Measurements from ENCODE around the gene CNTLN. TPM values are rescaled to one million over a fixed set of nuclear protein-coding genes. Genes with fewer than 3 reads are reported as not detected.

The CNTLN gene, protein sequence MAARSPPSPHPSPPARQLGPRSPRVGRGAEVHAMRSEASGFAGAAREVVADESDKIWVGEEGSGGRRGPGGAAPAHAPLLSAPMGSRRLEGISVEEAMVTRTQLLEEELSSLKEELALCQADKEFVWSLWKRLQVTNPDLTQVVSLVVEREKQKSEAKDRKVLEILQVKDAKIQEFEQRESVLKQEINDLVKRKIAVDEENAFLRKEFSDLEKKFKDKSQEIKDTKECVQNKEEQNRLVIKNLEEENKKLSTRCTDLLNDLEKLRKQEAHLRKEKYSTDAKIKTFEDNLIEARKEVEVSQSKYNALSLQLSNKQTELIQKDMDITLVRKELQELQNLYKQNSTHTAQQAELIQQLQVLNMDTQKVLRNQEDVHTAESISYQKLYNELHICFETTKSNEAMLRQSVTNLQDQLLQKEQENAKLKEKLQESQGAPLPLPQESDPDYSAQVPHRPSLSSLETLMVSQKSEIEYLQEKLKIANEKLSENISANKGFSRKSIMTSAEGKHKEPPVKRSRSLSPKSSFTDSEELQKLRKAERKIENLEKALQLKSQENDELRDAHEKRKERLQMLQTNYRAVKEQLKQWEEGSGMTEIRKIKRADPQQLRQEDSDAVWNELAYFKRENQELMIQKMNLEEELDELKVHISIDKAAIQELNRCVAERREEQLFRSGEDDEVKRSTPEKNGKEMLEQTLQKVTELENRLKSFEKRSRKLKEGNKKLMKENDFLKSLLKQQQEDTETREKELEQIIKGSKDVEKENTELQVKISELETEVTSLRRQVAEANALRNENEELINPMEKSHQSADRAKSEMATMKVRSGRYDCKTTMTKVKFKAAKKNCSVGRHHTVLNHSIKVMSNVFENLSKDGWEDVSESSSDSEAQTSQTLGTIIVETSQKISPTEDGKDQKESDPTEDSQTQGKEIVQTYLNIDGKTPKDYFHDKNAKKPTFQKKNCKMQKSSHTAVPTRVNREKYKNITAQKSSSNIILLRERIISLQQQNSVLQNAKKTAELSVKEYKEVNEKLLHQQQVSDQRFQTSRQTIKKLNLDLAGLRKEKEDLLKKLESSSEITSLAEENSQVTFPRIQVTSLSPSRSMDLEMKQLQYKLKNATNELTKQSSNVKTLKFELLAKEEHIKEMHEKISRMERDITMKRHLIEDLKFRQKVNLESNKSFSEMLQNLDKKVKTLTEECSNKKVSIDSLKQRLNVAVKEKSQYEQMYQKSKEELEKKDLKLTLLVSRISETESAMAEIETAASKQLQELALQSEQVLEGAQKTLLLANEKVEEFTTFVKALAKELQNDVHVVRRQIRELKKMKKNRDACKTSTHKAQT (N-terminal part only)
- total RNA-seq (10 to 100 TPM in 1 of 2 donors, 1 to 10 TPM in 1; 5.4 to 30.3 TPM), polyA plus RNA-seq (1 to 10 TPM; 2.1 to 2.7 TPM)
- long read RNA-seq, donor 1, full-length matches to known transcripts, result 1 of 7 reads
- long read RNA-seq, donor 1, partial matches to known transcripts, result 6 of 7 reads
- long read RNA-seq, donor 1, other reads (novel, unspliced or antisense), result 0 of 7 reads
- long read RNA-seq, donor 2, full-length matches to known transcripts, result 1 of 1 reads
- long read RNA-seq, donor 2, partial matches to known transcripts, result 0 of 1 reads
- long read RNA-seq, donor 2, other reads (novel, unspliced or antisense), result 0 of 1 reads
- long read RNA-seq, donor 3, full-length matches to known transcripts, result 1 of 1 reads
- long read RNA-seq, donor 3, partial matches to known transcripts, result 0 of 1 reads
- long read RNA-seq, donor 3, other reads (novel, unspliced or antisense), result 0 of 1 reads
- long read RNA-seq, donor 4, result 0 reads
- long read RNA-seq, donor 5, full-length matches to known transcripts, result 1 of 6 reads
- long read RNA-seq, donor 5, partial matches to known transcripts, result 5 of 6 reads
- long read RNA-seq, donor 5, other reads (novel, unspliced or antisense), result 0 of 6 reads

DNA sequence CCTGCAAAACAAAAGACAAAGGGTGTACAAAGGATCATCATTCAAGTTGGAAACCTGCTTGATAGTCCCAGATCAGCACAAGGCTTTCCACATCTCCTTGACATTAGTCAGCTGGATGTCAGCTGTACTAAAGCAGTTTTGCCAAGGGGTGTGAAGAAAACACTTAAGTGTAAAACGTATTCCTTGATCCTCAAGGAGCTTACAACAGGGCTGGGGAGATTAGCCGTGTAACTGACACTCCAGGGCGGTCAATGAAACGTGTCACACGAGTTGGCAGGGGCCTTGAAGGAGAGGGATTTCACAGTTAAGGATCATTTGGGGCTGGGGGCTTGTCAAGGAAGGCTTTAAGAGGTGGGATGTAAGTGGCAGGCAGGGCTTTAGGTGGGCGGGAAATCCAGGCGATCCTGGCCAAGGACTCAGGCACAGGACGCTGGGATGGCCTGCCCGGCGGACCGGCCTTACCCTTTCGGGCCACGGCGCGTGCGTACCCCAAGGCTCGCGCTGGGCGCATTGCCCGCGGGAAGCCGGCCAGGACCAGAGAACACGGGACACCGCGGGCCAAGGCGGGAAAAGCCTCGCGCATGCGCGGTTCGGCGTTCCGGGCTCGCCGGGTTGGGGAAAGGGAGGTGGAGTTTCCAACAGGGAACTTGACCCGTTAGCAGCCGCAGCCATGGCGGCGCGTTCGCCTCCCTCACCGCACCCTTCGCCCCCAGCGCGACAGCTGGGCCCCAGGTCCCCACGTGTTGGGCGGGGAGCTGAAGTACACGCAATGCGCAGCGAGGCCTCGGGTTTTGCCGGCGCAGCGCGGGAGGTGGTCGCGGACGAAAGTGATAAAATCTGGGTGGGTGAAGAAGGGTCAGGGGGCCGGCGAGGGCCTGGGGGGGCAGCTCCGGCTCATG is at the start of gene CNTLN:
Gene CNTLN, plus strand, starts transcription at position 645 of the 899 bp plus-strand sequence. Its CDS starts 26 bp downstream, at position 671.
- Histone ChIP-seq H3K27ac (ENCODE audit: low read depth in 1 of 2, low read length in 1 of 2) (peak within 1 kb of the TSS; percentile 83 to 92), H3K36me3 (ENCODE audit: control insufficient read depth in 4 of 4, insufficient read depth in 4 of 4, low read length in 4 of 4) (peaks cover 0 to 2% (median 0%) of the 10 kb centered on the region in 4 donors), H3K4me1 (ENCODE audit: control insufficient read depth in 5 of 5, insufficient read depth in 5 of 5, low read length in 5 of 5) (peaks cover 0 to 18% (median 7%) of the 10 kb centered on the region in 5 donors), H3K9ac (ENCODE audit: insufficient read depth in 1 of 2, low read length in 2 of 2) (peak within 1 kb of the TSS; percentile 69 to 88), H3K9me3 (ENCODE audit: control insufficient read depth in 4 of 4, insufficient read depth in 3 of 4, low read length in 3 of 4) (no peaks in the 10 kb centered on the region), H3K4me3 (peak within 1 kb of the TSS; percentile 96), H3K27me3 (ENCODE audit: control insufficient read depth in 3 of 3, insufficient read depth in 3 of 3, low read length in 2 of 3) (no peaks in the 10 kb centered on the region)
- 3 to 4% methylated on average over 54 to 61 of the region's 61 CpGs for WGBS, 2 donors
- peak; percentile 98 to 99 (median 98) for DNase-seq
- peak; percentile 96 for ATAC-seq (ENCODE audit: insufficient read depth, low FRiP score)
- TF ChIP-seq, protein P1, sequence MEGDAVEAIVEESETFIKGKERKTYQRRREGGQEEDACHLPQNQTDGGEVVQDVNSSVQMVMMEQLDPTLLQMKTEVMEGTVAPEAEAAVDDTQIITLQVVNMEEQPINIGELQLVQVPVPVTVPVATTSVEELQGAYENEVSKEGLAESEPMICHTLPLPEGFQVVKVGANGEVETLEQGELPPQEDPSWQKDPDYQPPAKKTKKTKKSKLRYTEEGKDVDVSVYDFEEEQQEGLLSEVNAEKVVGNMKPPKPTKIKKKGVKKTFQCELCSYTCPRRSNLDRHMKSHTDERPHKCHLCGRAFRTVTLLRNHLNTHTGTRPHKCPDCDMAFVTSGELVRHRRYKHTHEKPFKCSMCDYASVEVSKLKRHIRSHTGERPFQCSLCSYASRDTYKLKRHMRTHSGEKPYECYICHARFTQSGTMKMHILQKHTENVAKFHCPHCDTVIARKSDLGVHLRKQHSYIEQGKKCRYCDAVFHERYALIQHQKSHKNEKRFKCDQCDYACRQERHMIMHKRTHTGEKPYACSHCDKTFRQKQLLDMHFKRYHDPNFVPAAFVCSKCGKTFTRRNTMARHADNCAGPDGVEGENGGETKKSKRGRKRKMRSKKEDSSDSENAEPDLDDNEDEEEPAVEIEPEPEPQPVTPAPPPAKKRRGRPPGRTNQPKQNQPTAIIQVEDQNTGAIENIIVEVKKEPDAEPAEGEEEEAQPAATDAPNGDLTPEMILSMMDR (IDR thresholded peaks at IDR 0.05; ENCODE audit: control extremely low read depth, extremely low read depth), result no peak

DNA sequence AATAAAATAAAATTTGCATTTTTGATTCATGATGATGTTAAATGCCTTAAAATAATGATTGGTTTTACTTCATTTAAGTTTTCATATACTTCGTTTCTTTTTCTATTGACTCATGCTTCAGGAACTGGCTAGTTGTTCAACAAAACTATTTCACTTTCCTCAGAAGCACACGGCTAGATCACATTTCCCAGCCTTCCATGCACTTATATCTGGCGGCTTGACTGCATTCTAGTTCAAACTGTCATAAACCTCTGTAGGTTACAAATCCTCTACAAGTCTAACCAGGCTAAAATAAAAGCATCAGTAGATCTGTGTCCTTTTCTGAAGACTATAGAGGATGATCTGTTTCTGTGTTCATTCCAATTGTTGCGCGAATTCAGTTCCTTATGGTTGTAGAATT is 46.3 kb upstream of the CNTLN start:
- Histone ChIP-seq H3K4me3 (no peak overlapping the region), H3K9ac (ENCODE audit: insufficient read depth in 1 of 2, low read length in 2 of 2) (no peak overlapping the region), H3K4me1 (ENCODE audit: control insufficient read depth in 5 of 5, insufficient read depth in 5 of 5, low read length in 5 of 5) (no peaks in the 10 kb centered on the region), H3K27me3 (ENCODE audit: control insufficient read depth in 3 of 3, insufficient read depth in 3 of 3, low read length in 2 of 3) (no peaks in the 10 kb centered on the region), H3K27ac (ENCODE audit: low read depth in 1 of 2, low read length in 1 of 2) (no peak overlapping the region), H3K36me3 (ENCODE audit: control insufficient read depth in 4 of 4, insufficient read depth in 4 of 4, low read length in 4 of 4) (no peaks in the 10 kb centered on the region), H3K9me3 (ENCODE audit: control insufficient read depth in 4 of 4, insufficient read depth in 3 of 4, low read length in 3 of 4) (no peaks in the 10 kb centered on the region)
- WGBS, 2 donors, result 92 to 97% methylated on average over 5 of the region's 5 CpGs
- ATAC-seq (ENCODE audit: insufficient read depth, low FRiP score) (no peak), DNase-seq (no peak)
- TF ChIP-seq, protein P1 (IDR thresholded peaks at IDR 0.05; ENCODE audit: control extremely low read depth, extremely low read depth), result no peak

Measured in lung (tissue), 16 donors.